Stimulated activated naive CD8-positive, alpha-beta T cell treated with anti-CD3 and anti-CD28 coated beads, Interleukin-15, Interleukin-2, amounts not matched to agents 100 ng/mL and 50 ng/mL, for 24 hours (primary cell): Measurements from ENCODE around the gene ATP6V0A4.

Experiments
- H3K27ac Mint-ChIP-seq: one replicate; pipeline ENCODE4 v1.8.0; 2021; ENCODE audit warnings: mild to moderate bottlenecking, mixed read lengths
- H3K27me3 Mint-ChIP-seq: one replicate; pipeline ENCODE4 v1.8.0; 2021; ENCODE audit warnings: mixed read lengths
- H3K36me3 Mint-ChIP-seq: one replicate; pipeline ENCODE4 v1.8.0; 2021; ENCODE audit warnings: low read depth, mixed read lengths
- H3K4me1 Mint-ChIP-seq: one replicate; pipeline ENCODE4 v1.8.0; 2021; ENCODE audit warnings: low read depth, mixed read lengths
- H3K4me3 Mint-ChIP-seq: one replicate; pipeline ENCODE4 v1.8.0; 2021; ENCODE audit warnings: mild to moderate bottlenecking, mixed read lengths
- H3K9me3 Mint-ChIP-seq: one replicate; pipeline ENCODE4 v1.8.0; 2021; ENCODE audit warnings: mixed read lengths

ATP6V0A4 gene

DNA sequence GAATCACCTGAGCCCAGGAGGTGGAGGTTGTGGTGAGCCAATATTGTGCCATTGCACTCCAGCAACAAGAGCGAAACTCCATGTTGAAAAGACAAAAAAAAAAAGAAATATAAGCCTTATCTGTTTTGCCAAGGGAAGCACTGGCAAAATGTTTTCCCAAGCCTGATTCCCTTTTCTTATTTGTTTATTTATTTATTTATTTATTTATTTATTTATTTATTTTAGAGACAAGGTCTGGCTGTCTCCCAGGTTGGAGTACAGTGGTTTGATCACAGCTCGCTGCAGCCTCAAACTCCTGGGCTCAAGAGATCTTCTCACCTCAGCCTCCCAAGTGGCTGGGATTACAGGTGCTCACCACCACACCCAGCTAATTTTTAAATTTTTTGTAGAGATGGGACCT lies 141.0 kb downstream of the ATP6V0A4 start:
- Mint-ChIP-seq H3K9me3 (no peaks in the 10 kb centered on the region), H3K27me3 (peaks cover 6% of the 10 kb centered on the region), H3K4me3 (no peak overlapping the region), H3K4me1 (no peaks in the 10 kb centered on the region), H3K27ac (no peak overlapping the region), H3K36me3 (peaks cover 3% of the 10 kb centered on the region)
